NOMO-1 treated with DMSO at 0.1 percent for 48 hours (cell line): ENCODE measurements around the gene LINC01488.

Experiments
- DNase-seq: peaks from one replicate; lab custom pipeline; 2025; ENCODE audit not compliant: unreplicated experiment; lab: John Stamatoyannopoulos, UW

The LINC01488 gene

DNA sequence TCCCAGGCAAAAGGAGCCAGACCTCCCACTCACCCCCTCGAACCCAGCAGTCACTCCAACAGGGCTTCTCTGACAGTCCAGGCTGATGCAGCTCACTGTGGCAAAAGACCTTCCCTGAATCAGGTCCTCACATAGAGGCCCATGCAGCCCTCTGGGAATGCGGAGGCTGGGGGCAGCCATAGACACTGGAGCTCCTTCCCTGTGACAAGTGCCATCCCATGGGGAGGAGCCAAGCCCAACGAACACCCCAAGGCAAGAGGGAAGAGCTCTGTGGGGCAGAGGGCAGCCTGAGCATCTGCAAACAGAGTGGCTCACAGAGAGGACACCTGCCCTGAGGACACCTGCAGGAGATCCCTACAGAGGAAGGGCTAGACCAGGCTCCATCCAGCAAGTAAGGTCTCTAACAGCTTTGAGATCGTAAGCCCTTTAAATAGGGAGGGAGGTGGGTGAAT, at the start of gene LINC01488:
TSS of gene LINC01488 (plus strand) at position 271 of the 452 bp plus-strand sequence.
- no peak for DNase-seq

DNA sequence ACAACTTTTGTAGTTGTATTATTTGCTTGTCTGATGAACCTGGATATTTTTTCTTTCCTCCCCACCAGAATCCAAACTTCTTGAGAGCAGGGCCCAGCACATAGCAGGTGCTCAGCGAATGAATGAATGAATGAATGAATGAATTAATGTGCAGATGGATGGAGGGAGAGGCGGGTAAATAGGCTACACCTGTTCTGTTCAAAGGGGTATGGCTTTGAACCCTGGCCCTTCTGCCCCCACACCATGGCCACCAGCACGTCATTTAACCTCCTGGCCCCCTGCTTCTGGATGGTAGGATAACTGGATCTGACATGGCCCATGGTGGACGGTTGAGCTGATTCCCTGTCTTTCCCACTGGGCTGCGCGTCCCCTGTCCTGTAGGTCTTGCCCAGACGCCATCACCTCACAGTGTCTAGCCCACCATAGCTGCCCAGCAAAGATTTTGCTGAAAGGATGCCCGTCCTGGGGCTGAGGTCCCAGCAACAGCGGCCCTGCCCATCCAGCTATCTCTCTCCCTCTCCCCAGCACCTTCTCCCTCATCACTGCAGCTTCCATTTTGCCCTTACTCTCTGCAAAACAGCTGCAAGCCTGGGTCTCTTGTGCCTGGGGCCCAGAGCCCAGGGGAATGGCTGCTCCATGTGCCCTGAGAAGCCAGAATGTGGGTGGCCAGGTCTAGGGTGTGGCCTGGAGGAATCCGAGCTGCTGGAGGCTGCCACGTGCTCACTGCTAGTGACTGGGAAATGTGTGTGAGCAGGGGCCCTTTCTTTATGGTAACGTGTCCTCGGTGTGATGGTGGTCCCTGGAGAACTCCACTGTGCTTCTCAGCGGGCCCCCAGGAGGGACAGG, 49.3 kb upstream of the LINC01488 start:
- no peak for DNase-seq

DNA sequence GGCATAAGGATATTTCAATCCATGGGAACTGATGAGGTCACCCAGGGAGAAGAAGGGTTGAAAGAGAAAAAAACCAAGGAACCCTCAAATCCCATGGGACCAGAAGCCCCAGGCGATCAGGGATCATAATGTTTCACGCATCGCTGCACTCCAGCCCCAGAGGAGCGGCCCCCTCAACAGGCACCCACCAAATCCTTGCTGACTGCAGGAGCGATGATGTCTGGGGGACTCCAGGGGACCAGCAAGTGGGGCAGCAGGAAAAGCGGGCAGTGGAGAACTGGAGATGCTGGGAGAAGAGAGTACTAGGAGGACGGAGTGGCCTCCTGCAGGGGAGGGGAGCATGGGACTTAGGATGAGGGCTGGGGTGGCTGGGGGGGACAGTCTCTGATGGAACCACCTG, 47.7 kb upstream of the LINC01488 start:
- no peak for DNase-seq

DNA sequence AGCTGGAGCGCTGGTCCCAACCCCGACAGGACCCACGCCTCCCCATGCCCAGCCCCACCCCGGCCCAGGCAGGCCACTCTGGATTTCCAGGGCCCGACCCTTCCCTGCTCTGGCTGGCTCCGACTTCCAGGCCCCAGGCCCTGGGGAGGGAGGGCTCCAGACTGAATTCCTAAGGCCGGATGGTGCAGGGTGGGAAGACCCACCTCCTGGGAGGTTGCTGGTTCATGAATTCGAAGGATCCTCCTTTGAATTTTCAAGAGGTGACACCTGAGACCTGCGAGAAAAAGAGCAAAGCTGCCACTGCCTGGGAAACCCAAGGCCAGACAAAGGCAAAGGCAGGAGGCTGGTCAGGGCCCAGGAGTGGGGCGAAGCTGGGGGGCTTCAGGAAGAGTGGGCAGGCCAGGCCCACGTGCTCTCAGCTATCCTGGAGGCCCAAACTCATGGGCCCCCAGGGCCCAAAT, 47.0 kb upstream of the LINC01488 start:
- DNase-seq, result no peak

DNA sequence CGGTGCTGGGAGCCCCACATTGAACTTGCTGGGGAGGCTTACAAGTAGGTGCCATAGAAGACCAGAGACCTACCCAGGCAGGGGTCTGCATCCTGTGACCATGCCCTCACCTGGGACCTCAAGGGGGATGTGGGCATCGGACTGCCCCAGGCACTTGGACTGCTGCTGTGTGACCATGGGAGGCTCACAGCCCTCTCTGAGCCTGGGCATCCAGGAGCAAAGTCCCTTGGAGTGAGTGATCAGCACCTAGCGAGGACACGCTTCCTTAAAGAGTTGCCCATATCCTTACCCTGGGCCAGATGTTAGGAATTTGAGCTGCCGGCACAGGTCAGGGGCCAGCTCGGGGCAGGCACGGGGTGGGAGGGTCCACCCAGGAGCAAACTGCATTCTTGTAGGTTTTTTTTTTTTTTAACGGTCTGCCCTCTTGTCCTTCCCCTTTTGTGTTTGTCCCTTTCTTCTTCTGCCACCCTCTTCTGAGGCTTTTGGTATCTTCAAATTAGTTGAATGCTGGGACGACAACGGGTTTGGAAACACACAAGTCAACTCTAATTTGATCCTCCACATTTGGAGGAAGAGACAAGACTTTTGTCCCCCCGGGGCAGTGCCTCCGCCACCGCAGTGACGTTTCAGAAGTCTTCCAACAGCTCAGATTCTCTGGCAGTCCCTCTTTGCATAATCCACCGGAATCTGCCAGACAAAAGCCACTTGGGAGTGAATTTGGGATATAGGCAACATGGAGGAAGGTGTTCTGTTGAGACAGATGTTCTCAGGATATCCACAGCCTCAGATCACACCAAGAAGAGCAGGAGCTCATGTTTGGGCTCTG, 46.1 kb upstream of the LINC01488 start:
- peak; percentile 53 for DNase-seq

DNA sequence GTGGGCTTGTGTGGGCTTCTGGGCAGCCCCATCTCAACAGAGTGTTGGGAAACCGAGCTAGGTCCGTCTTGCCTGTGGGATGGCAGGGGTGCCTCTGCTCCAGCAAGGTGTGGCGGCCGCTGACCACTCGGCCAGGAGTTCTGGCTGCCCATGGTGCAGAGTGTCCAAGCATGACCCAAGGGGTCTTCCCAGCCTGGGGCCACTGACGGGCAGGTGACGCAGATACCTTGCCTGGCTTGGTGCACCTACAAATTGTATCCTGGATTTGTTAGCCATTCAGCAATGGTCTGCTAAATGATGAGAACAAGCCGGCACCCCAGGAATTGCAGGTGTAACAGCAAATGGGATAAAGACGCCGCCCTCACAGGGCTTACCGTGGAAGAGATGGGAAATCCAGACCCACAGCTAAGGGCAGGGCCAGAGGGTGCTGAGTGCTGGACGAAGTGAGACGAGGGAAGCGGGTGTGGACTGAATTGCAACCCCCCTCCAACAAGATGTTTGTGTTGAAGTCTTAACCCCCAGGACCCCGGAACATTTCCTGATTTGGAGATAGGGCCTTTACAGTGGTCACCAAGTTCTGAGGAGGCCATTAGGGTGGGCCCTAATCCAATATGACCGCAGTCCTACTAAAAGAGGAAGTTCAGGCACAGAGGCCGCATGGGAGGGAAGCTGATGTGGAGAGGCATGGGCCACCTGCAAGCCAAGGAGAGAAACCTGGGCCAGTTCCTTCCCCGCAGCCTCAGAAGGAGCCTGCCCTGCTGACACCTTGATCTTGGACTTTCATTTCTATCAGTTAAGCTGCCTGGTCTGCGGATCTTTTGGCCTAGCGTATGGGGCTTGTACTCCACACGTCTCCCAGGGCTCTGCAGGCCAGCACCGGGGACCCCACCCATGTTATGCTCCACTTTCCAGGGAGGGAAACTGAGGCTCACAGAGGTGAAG, 45.2 kb upstream of the LINC01488 start:
- peak; percentile 83 for DNase-seq

DNA sequence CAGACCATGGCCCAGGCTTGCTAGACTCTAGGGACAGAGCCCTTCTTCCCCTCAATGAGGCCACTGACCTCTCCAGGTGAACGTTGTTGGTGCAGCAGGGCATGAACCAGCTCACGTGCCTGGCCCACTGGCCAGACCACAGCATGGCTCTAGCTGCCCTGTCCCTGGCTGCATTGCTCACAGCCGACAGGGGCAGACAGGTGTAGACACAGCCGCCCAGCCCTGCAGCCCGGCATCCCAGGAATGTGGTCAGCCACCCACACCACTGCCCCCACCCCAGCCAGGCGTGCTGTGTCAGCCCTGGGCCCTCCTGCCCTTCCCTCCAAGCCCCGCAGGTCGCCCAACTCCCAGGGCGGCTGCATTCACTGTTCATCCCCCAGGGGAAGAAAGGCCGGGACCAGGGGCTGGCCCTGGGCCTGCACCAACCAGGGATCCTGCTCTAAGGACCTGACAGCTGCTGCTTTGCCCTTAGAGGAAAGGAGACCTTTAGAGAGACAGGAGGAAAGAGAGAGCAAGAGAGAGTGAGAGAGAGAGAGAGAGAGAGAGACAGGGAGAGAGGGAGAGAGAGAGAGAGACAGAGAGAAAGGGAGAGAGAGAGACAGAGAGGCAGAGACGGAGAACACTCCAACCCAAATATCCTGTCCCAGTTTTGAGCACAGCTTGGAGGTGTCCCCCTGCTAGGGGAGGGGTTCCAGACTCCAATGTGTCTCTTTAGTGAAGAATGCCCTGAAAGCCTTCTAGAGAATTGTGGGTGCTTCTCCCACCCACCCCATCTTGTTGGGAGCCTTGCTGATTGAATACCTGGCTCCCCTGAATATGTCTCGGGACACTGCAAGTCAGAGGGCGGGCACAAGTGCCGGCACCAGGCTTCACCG, 44.2 kb upstream of the LINC01488 start:
- DNase-seq, result no peak

DNA sequence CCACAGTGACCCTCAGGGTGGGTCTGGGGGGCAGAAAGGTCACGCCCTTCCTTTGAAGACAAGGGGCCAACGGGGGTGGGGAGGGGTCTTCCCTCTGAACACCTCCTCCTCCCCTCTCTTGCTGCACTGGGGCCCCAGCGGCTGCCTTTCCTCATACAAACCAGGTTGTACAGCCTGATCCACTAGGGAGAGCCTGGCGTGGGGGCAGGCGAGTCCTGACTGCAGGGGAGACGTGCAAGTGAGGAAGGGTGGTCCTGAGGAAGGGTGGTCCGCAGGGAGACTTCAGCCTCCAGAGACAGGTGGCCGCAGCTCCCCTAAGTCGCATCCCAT, 43.6 kb upstream of the LINC01488 start:
- DNase-seq, result no peak

DNA sequence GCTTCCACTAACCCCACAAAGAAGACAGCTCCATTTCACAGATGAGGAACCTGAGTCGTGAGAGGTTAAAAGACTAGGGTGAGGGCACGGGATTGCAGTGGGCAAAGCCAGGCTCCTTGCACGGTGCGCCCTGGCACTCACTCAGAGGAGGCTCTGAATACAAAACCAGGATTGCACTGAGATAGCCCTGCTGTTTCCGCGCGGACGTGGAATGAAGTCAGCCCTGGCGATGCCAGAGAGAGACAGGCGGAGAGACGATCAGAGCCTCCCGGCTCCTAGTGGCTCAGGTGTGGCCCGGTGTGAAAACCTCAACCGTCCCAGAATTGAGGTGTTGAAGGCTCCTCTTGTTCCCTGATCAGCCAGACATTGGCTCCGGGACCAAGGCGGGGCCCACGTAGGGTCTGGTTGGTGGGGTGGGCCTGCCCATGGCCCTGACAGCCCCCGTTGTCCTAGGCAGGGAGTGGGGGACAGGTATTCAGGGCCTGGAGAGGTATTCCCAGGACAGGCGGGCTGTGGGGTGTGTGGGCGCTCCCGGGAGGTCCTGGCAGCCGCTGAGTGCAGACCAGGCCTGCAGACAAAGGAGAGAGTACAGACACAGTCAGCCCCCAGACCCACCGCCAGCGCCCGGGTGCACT, 43.1 kb upstream of the LINC01488 start:
- DNase-seq, result no peak

DNA sequence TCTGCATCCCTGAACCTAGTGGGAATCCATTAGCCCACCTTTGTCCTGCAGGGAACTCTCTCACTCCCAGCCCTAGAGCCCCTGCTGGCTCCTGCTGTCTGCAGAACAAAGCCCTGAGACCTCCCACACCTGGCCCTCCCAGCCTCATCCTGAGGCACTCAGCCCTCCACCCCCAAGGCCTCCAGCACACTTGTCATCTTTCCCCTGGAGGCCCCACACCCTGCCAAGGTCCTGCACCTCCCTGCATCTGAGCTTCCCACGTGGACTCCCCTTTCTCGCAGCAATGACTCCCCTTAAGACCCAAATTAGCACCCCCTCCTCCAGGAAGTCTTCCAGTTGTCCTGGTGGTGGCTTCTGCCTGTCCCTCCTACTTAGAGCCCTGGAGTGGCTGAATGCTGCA, 42.3 kb upstream of the LINC01488 start:
- no peak for DNase-seq

DNA sequence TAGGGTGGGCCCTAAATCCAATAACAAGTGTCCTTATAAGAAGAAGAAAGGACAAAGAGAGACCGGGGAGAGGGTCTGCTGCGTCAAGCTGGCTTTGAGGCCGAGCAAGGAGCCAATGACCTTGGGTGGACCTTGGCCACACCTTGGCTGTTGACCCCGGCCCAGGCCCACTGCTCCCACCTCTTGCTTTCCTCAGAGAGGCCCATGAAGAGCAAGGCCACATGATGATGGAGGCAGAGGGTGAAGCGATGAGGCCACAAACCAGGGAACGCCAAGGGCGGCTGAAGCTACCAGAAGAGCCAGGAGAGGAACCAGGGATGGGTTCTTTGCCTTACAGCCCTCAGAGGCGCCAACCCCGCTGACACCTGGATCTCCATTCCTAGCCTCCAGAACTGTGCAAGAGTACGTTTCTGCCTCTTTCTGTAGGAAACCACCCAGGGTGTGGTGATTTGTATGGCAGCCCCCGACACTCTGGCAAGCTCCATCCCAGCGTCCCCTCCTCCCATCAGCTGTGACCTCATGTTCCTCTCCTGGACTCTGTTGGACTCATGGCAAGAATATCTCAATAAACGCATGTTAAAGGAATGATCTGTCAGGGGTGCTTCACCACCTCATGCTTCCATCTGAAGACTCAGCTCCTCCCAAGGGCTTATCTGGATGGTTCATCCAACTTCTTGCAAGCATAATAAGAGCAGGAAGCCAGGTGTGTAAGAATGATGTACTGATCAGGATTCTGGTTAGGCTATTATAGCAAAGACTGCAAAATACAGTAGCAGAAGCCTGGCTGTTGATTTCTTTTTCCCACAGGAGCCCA, 41.6 kb upstream of the LINC01488 start:
- DNase-seq, result no peak

DNA sequence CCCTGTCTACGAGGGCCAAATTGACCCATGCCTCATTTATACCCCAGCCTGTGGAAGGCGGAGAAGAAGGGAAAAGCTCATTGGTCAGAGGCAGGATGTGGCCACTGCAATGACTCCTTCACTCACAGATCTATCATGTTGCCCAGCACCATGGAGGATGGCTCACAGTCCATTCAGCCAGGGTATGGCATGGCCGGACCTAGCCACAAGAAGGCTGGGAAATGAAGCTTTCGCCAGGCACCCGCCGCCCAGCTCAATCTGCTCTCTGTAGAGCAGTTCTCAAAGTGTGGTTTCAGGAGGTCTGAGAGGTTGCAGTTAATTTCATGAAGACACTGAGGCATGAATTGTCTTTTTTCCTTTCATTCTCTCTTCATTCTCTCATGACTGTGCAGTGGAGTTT, 40.6 kb upstream of the LINC01488 start:
- DNase-seq, result no peak

DNA sequence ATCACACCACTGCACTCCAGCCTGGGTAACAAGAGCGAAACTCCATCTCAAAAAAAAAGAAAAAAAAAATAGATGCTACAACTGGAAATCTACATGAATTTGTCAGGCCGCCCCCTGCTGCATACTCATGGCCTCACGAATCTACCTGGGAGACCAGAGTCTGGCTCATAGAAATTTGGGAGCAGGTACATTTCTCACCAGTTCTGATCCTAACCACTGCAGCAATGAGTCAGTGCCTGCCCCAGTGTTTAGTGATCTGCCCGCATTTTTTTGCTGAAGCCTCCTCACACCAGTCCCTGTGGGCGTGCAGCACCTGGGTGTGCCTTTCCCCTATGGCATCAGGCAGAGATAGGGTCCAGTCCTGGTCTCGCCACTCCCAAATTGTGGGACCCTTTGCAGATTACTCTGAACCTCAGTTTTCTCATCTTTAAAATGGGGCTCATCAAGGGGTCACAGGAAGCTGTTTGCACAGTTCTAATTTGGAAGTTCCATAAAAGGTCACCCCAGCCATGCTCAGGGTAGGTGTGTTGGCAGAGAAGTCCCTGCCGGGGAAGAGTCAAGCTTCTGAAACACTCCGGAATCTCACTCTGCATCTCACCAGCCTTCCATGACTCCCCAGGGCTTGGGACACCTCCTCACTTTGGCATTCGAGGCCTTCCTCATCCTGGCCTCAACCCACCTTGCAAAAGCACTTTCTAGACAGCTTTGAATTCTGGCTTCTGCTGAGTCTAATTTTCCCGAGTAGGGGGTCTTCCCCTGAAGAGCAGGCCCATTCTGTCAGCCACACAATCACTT, 39.3 kb upstream of the LINC01488 start:
- DNase-seq, result no peak

DNA sequence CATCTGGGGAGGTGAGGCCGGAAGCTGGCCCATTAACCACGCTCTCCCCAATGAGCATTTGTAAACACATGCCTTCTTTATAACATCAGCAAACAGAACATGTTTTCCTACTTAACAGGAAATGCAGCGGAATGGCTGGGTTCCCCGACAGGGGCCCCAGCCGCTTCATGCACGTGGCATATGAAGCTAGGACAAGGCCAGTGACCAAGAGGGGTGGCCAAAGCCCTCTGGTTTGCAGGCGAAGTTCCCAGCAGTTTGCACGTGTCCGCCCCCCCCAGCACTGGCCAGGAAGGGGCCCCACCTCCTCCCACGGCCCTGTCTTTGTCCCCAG, 38.7 kb upstream of the LINC01488 start:
- no peak for DNase-seq

DNA sequence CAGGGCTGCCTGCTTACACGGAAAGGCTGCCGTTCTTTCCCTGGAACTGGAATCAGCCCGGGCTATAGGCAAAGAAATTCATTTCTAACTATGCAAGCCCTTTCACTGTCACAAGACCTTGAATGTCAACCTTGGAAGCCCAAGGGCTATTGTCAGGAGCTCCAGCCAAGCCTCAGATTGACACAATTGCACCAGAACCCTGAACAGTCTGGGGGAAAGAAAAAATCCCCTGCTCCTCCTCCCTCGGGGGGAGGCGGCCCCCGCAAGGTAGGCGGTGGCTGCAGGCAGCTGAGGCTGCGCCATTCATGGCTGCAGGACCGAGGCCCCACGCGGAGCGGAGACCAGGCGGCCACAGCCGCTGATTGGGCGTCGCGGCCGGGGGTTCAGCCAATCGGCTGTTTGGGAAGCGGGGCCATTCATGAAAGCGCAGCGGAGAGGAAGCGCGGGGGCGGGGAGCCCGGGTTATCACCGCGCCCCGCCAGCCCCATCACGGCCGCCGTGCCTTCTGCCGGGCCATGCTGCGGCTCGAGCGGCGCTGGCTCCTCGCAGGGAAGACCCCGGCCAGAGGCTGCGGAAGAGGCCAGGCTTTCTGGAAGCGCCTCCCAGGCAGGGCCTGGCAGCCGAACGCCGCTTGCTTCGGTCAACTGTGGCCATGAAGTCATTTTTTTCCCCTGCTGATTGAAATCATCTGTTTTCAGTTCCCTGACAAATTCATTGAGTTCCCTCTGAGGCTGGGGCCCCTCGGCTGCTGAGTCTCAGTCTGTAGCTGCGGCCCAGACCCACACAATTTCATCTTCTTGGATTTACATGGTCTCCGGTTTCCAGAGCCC, 38.1 kb upstream of the LINC01488 start:
- DNase-seq, result peak; percentile 95

DNA sequence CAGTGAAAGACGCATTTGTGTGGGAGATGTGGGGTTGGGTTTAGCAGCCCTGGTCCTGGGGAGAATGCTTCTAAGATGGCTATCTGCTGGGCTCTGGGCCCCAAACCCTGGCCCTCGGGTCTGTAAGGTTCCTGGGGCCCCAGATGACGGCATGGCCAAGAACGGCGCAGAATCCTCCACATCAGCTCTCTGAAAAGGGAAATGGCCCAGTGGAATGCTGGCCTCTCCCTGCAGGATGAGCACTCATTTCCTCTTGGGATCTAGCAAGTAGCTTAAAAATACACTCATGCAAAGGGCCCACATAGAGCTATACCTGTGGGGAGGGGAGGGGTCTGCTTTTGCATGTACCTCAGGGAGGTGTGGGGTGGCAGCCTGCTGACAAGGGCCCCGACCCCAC, 37.5 kb upstream of the LINC01488 start:
- no peak for DNase-seq
